ENCODE measurements around the gene RAP1GAP2.

The RAP1GAP2 gene

DNA sequence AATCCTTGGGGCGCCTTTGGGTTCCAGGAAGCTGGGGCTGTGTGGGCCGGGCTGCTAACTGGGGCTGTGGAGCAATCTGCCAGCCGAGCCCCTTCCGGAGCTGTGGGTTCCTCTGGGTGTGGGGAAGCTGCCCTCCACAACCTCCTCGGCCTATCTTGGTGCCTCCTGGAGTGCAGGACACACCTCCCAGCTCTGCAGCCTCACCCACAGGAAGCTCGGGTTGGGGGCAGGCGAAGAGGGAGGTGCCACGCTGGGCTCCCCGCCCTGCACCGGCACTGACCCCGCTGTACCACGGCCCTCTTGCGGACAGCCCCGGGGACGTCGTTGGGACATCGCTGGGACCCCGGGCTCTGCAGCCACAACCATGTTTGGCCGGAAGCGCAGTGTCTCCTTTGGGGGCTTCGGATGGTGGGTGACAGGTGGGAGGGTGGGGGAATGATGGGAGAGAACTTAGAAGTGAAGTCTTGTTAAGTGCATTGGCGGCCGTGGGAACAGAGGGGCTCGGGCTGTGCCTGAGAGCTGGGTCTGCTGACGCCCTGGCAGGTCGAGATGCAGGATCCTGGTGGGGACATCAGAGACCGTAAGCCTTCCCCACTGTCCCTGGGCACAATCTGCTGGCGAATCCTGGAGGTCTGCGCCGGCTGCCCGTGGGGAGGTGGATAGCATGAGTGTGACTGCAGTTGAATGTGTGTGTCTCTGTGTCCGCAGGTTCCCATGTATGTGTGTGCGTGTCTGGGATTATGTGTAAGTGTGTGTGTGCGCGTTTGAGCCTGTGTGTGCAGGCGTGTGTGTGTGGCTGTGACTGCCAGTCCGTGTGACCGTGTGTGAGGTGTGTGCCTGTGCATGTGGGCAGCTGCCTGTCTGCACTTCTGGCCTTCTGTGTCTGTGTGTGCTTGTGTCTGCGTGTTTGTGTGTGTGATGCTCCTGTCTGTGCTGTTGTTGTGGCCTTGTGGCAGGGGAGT is at the start of gene RAP1GAP2:
TSS of gene RAP1GAP2 (plus strand) at position 275 of the 962 bp plus-strand sequence. CDS start at position 365, 90 bp downstream.
- Histone ChIP-seq H3K9ac (ENCODE audit: low read depth, low read length) (no peak within 1 kb of the TSS), H3K27me3 (ENCODE audit: control insufficient read depth, insufficient read depth, low read length) (no peaks in the 10 kb centered on the region), H3K4me3 (ENCODE audit: low read depth, low read length) (no peak within 1 kb of the TSS), H3K4me1 (ENCODE audit: control insufficient read depth, insufficient read depth, low read length) (peaks cover 12% of the 10 kb centered on the region), H3K36me3 (ENCODE audit: control insufficient read depth, insufficient read depth, low read length) (no peaks in the 10 kb centered on the region), H3K27ac (ENCODE audit: low read depth, low read length) (no peak within 1 kb of the TSS), H3K9me3 (ENCODE audit: control insufficient read depth, insufficient read depth, low read length) (no peaks in the 10 kb centered on the region)

- H3K27ac ChIP-seq (ENCODE audit: low read depth, low read length): no peak within 1 kb of the TSS
- no peak within 1 kb of the TSS for H3K9ac ChIP-seq (ENCODE audit: low read depth, low read length)
- H3K9me3 ChIP-seq (ENCODE audit: control insufficient read depth, insufficient read depth, low read length): no peaks in the 10 kb centered on the region
- peaks cover 5% of the 10 kb centered on the region; the same call in 1 of the 2 replicates for H3K4me1 ChIP-seq (ENCODE audit: control insufficient read depth, insufficient read depth, low read length)
- peaks cover 5% of the 10 kb centered on the region for H3K27me3 ChIP-seq (ENCODE audit: control insufficient read depth, insufficient read depth, low read length)
- H3K36me3 ChIP-seq (ENCODE audit: control insufficient read depth, insufficient read depth, low read length): no peaks in the 10 kb centered on the region
- H3K4me3 ChIP-seq (ENCODE audit: low read depth, low read length): peak within 1 kb of the TSS; percentile 74
These were observed 47.0 kb upstream of the RAP1GAP2 start, which contains the start of gene CCDC92B for GRCh38 chr17:2749058-2749783. Gene CCDC92B, minus strand, starts transcription at chr17:2749652. Its CDS starts 14,507 bp downstream, at chr17:2735145.

- Histone ChIP-seq H3K4me1 (ENCODE audit: control insufficient read depth, insufficient read depth, low read length) (peaks cover 5% of the 10 kb centered on the region; the same call in 1 of the 2 replicates), H3K36me3 (ENCODE audit: control insufficient read depth, insufficient read depth, low read length) (no peaks in the 10 kb centered on the region), H3K9ac (ENCODE audit: low read depth, low read length) (no peak overlapping the region), H3K27me3 (ENCODE audit: control insufficient read depth, insufficient read depth, low read length) (peaks cover 8% of the 10 kb centered on the region), H3K4me3 (ENCODE audit: low read depth, low read length) (peak overlapping the region; percentile 22; the same call in 1 of the 2 replicates), H3K9me3 (ENCODE audit: control insufficient read depth, insufficient read depth, low read length) (no peaks in the 10 kb centered on the region), H3K27ac (ENCODE audit: low read depth, low read length) (no peak overlapping the region)
These were observed 46.5 kb upstream of the RAP1GAP2 start for GRCh38 chr17:2749784-2750181.

DNA sequence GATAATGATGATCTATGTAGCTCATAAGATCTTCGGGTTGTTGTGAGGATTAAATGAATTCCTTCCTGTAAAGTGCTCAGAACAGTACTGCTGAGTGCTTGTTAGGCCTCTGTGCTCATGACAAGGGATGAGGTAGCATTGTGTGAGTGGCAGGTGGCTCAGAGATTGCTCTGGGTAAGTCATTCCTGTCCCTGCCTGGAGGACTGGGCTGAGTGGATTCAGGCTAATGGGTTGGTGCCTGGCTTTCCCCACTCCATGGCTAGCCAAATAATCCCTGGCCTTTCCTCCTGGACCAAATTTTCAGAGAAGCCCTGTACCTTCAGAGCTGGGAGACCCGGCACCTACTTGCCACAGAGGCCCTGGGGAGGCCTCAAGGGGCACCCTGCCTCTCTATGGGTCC is 45.5 kb upstream of the RAP1GAP2 start:
- peaks cover 8% of the 10 kb centered on the region for H3K27me3 ChIP-seq (ENCODE audit: control insufficient read depth, insufficient read depth, low read length)
- no peaks in the 10 kb centered on the region for H3K36me3 ChIP-seq (ENCODE audit: control insufficient read depth, insufficient read depth, low read length)
- H3K9me3 ChIP-seq (ENCODE audit: control insufficient read depth, insufficient read depth, low read length): no peaks in the 10 kb centered on the region
- H3K27ac ChIP-seq (ENCODE audit: low read depth, low read length): no peak overlapping the region
- H3K4me3 ChIP-seq (ENCODE audit: low read depth, low read length): no peak overlapping the region
- peaks cover 5% of the 10 kb centered on the region; the same call in 1 of the 2 replicates for H3K4me1 ChIP-seq (ENCODE audit: control insufficient read depth, insufficient read depth, low read length)
- no peak overlapping the region for H3K9ac ChIP-seq (ENCODE audit: low read depth, low read length)

- Histone ChIP-seq H3K4me3 (ENCODE audit: low read depth, low read length) (no peak overlapping the region), H3K9me3 (ENCODE audit: control insufficient read depth, insufficient read depth, low read length) (no peaks in the 10 kb centered on the region), H3K27ac (ENCODE audit: low read depth, low read length) (no peak overlapping the region), H3K36me3 (ENCODE audit: control insufficient read depth, insufficient read depth, low read length) (no peaks in the 10 kb centered on the region), H3K9ac (ENCODE audit: low read depth, low read length) (no peak overlapping the region), H3K27me3 (ENCODE audit: control insufficient read depth, insufficient read depth, low read length) (peaks cover 8% of the 10 kb centered on the region), H3K4me1 (ENCODE audit: control insufficient read depth, insufficient read depth, low read length) (peaks cover 5% of the 10 kb centered on the region; the same call in 1 of the 2 replicates)
These were observed 44.7 kb upstream of the RAP1GAP2 start for GRCh38 chr17:2751491-2751890.

DNA sequence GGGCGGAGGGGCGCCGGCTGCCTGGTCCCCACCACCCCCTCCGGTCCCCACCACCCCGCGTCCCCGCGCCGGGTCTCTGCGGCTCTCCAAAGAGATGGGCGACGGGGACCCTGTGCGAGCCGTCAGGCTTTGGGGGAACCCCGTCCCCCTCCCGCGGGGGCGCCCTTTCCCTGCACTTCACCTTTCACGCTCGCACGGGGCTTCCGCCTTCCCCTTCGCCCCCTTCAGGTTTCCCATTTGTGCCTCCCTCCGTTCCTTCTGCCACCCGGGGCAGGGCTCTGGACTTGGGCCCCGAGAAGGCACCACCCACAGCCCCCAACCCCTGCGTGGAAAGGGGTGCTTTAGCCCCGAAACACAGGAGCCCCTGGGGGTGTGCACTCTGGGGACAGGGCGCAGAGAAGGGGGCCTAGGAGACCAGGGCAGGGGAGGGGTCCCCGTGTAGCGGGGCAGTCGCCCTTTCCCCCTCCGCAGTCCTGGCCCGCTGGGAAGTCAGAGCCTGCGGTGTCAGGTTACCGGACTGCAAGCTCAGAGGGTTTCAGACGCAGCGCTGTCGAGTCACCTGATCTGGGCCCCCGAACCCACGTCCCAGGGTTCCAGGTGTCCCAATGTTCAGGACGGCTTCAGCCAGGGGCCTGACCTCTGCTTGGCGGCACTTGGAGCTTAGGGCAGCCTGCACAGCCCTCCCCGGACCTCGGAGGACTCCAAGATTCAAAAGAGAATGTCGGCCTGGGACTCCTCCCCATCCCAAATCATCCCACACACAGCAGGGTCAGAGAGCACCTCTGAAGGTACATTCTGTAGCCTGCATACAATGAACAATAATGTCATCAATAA is 40.1 kb upstream of the RAP1GAP2 start:
- Histone ChIP-seq H3K27me3 (ENCODE audit: control insufficient read depth, insufficient read depth, low read length) (0 out of 2 replicates have a peak, but pooled peaks cover 5% of the 10 kb centered on the region), H3K4me1 (ENCODE audit: control insufficient read depth, insufficient read depth, low read length) (peaks cover 5% of the 10 kb centered on the region; the same call in 1 of the 2 replicates), H3K9me3 (ENCODE audit: control insufficient read depth, insufficient read depth, low read length) (no peaks in the 10 kb centered on the region), H3K4me3 (ENCODE audit: low read depth, low read length) (peak overlapping the region; percentile 77), H3K27ac (ENCODE audit: low read depth, low read length) (no peak overlapping the region), H3K36me3 (ENCODE audit: control insufficient read depth, insufficient read depth, low read length) (no peaks in the 10 kb centered on the region), H3K9ac (ENCODE audit: low read depth, low read length) (no peak overlapping the region)

- Histone ChIP-seq H3K9ac (ENCODE audit: low read depth, low read length) (no peak overlapping the region), H3K27me3 (ENCODE audit: control insufficient read depth, insufficient read depth, low read length) (0 out of 2 replicates have a peak, but pooled peaks cover 5% of the 10 kb centered on the region), H3K4me1 (ENCODE audit: control insufficient read depth, insufficient read depth, low read length) (no peaks in the 10 kb centered on the region), H3K36me3 (ENCODE audit: control insufficient read depth, insufficient read depth, low read length) (no peaks in the 10 kb centered on the region), H3K27ac (ENCODE audit: low read depth, low read length) (no peak overlapping the region), H3K9me3 (ENCODE audit: control insufficient read depth, insufficient read depth, low read length) (no peaks in the 10 kb centered on the region), H3K4me3 (ENCODE audit: low read depth, low read length) (no peak overlapping the region)
These were observed 37.4 kb upstream of the RAP1GAP2 start for GRCh38 chr17:2758870-2759269.

DNA sequence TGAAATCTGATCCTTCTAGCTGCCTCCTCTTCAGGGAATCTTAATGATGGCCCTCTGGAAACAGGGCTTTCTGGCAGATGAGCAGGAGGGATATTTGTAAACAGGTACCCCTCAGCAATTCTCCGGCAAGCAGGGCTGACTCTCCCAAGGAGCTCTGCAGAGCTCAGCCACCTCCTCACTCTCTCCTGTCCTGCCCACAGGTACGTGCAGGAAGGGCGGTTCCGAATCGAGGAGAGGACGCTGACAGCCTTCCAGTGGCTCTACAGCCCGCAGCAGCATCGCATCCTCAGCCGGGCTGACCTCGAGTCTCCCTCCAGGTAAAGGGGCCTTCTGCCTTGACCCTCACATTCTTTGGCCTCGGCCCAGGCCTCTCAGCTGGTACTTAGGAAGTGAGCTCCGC is 26.1 kb upstream of the RAP1GAP2 start:
- Histone ChIP-seq H3K36me3 (ENCODE audit: control insufficient read depth, insufficient read depth, low read length) (no peaks in the 10 kb centered on the region), H3K9ac (ENCODE audit: low read depth, low read length) (no peak overlapping the region), H3K27ac (ENCODE audit: low read depth, low read length) (no peak overlapping the region), H3K4me3 (ENCODE audit: low read depth, low read length) (no peak overlapping the region), H3K4me1 (ENCODE audit: control insufficient read depth, insufficient read depth, low read length) (no peaks in the 10 kb centered on the region), H3K9me3 (ENCODE audit: control insufficient read depth, insufficient read depth, low read length) (no peaks in the 10 kb centered on the region), H3K27me3 (ENCODE audit: control insufficient read depth, insufficient read depth, low read length) (no peaks in the 10 kb centered on the region)

- Histone ChIP-seq H3K9ac (ENCODE audit: low read depth, low read length) (no peak overlapping the region), H3K4me3 (ENCODE audit: low read depth, low read length) (no peak overlapping the region), H3K9me3 (ENCODE audit: control insufficient read depth, insufficient read depth, low read length) (no peaks in the 10 kb centered on the region), H3K27me3 (ENCODE audit: control insufficient read depth, insufficient read depth, low read length) (no peaks in the 10 kb centered on the region), H3K4me1 (ENCODE audit: control insufficient read depth, insufficient read depth, low read length) (no peaks in the 10 kb centered on the region), H3K27ac (ENCODE audit: low read depth, low read length) (no peak overlapping the region), H3K36me3 (ENCODE audit: control insufficient read depth, insufficient read depth, low read length) (no peaks in the 10 kb centered on the region)
These were observed 21.0 kb upstream of the RAP1GAP2 start for GRCh38 chr17:2775206-2775605.

- H3K27ac ChIP-seq (ENCODE audit: low read depth, low read length): no peak overlapping the region
- H3K4me3 ChIP-seq (ENCODE audit: low read depth, low read length): peak overlapping the region; percentile 72
- H3K9me3 ChIP-seq (ENCODE audit: control insufficient read depth, insufficient read depth, low read length): no peaks in the 10 kb centered on the region
- H3K36me3 ChIP-seq (ENCODE audit: control insufficient read depth, insufficient read depth, low read length): no peaks in the 10 kb centered on the region
- no peaks in the 10 kb centered on the region for H3K27me3 ChIP-seq (ENCODE audit: control insufficient read depth, insufficient read depth, low read length)
- H3K9ac ChIP-seq (ENCODE audit: low read depth, low read length): 0 out of 2 replicates have a peak overlapping the region, but pooled peaks have one; percentile 54
- no peaks in the 10 kb centered on the region for H3K4me1 ChIP-seq (ENCODE audit: control insufficient read depth, insufficient read depth, low read length)
These were observed 19.5 kb upstream of the RAP1GAP2 start for GRCh38 chr17:2776589-2777241.
